Right lobe of liver (tissue), 6 donors: ENCODE results near the gene RABL3. TPM values are rescaled to one million over a fixed set of nuclear protein-coding genes. Genes with fewer than 3 reads are reported as not detected.

Source experiments
- ATAC-seq, 4 donors: fragments of 200-7000 bp; cut with Tn5 transposase; one replicate each; pipeline ENCODE4 v1.9.1; 2020; ENCODE audit warnings: mild to moderate bottlenecking in 4 of 4, moderate library complexity in 4 of 4
- DNase-seq, 3 donors: peaks; one replicate each; pipeline ENCODE4 v3.0.0-alpha.2; 2020
- H3K27ac ChIP-seq, 3 donors: fragments of 200-600 bp; one replicate each; pipeline ENCODE4 v1.8.0; 2022
- H3K27me3 ChIP-seq, 2 donors: fragments of 200-600 bp; one replicate each; pipeline ENCODE4 v1.8.0; 2022
- H3K36me3 ChIP-seq, 4 donors: fragments of 200-600 bp; sonication (generic) in 1 of 4; one replicate each; pipeline versions ENCODE4 v1.5.1 to v1.8.0; 2017 to 2022; ENCODE audit warnings: control low read depth in 1 of 4
- H3K4me1 ChIP-seq, 4 donors: fragments of 200-600 bp; sonication (generic) in 1 of 4; one replicate each; pipeline versions ENCODE4 v1.5.1 to v1.8.0; 2017 to 2022; ENCODE audit warnings: control low read depth in 1 of 4
- H3K4me3 ChIP-seq, 3 donors: fragments of 200-600 bp; one replicate each; pipeline ENCODE4 v1.8.0; 2022
- H3K9me3 ChIP-seq, 4 donors: fragments of 200-600 bp; sonication (generic) in 1 of 4; one replicate each; pipeline versions ENCODE4 v1.5.1 to v1.8.0; 2017 to 2022; ENCODE audit warnings: control low read depth in 1 of 4
- CTCF ChIP-seq, 4 donors: fragments of 200-600 bp in 3 of 4; fragments of 450-650 bp in 1 of 4; IDR thresholded peaks; one replicate each; pipeline versions ENCODE4 v1.5.1 to v1.8.0; 2016 to 2022; ENCODE audit warnings: antibody characterized with exemption in 4 of 4, mild to moderate bottlenecking in 2 of 4
- POLR2A ChIP-seq: fragments of 450-650 bp; IDR thresholded peaks from one replicate; pipeline ENCODE4 v1.6.1; 2017; ENCODE audit warnings: antibody characterized with exemption, mild to moderate bottlenecking
- WGBS: methylation state at CpG from one replicate; pipeline ENCODE4 v1.1.6; 2018; ENCODE audit warnings: low coverage, low lambda C conversion rate; ENCODE audit not compliant: insufficient coverage; ENCODE audit errors: missing lambda C conversion rate; 5-methylcytosine and 5-hydroxymethylcytosine counted together
- intact Hi-C, 2 donors: fragments of 100-400 bp; cut with DNase I; formaldehyde crosslinking; loops; one replicate each; pipeline versions ENCODE4 v1.11.2 to v1.14.1; 2022
- total RNA-seq, 6 experiments: library from RNA; depleted of rRNA in 2 of 6; stranded (reverse); fragments of >200 nt in 2 of 6; fragmentation: NEBNext Ultra II Directional in 3 of 6; extraction: Animal tissue kit (Norgen Biotek cat#: 25700) in 3 of 6; gene quantifications; one replicate each; pipeline versions ENCODE4 v1.1.0 to v1.2.4, GENCODE V29; 2016 to 2023
- donor health status: DM: no; HTN: yes; CAD: no.
- donor health status: DM: no; HTN: no; CAD: no.
- donor health status: DM: no; HTN: no; CAD: no.
- donor health status: DM: no; HTN: yes; CAD: no.
- donor health status: DM: no; HTN: yes; CAD: no.

The RABL3 gene
- total RNA-seq, 6 experiments from 2014 or later: 12.0 to 18.4 (median 13.2) TPM

- intact Hi-C loops: no loop called here
- no peak for ATAC-seq
- Histone ChIP-seq H3K27ac (no peak overlapping the region), H3K4me3 (no peak overlapping the region), H3K36me3 (peaks cover 0 to 97% (median 33%) of the 10 kb centered on the region in 4 donors), H3K9me3 (no peaks in the 10 kb centered on the region), H3K27me3 (no peaks in the 10 kb centered on the region), H3K4me1 (no peaks in the 10 kb centered on the region)
- no peak for TF ChIP-seq POLR2A
- TF ChIP-seq CTCF (IDR thresholded peaks at IDR 0.05): no peak
- WGBS: 75% methylated on average over 4 of the region's 5 CpGs
- DNase-seq: no peak
Measured at GRCh38 chr3:120652896-120653545, 89.3 kb downstream of the RABL3 start.

GRCh38 chr3:120652281-120652680 lies 90.0 kb downstream of the RABL3 start:
- Histone ChIP-seq H3K4me3 (no peak overlapping the region), H3K36me3 (peaks cover 0 to 97% (median 37%) of the 10 kb centered on the region in 4 donors), H3K4me1 (no peaks in the 10 kb centered on the region), H3K27ac (no peak overlapping the region), H3K27me3 (no peaks in the 10 kb centered on the region), H3K9me3 (no peaks in the 10 kb centered on the region)
- intact Hi-C loops: no loop called here
- no peak for DNase-seq
- 75% methylated on average over 3 of the region's 3 CpGs for WGBS
- no peak for ATAC-seq
- TF ChIP-seq POLR2A: no peak
- no peak for TF ChIP-seq CTCF (IDR thresholded peaks at IDR 0.05)

DNA sequence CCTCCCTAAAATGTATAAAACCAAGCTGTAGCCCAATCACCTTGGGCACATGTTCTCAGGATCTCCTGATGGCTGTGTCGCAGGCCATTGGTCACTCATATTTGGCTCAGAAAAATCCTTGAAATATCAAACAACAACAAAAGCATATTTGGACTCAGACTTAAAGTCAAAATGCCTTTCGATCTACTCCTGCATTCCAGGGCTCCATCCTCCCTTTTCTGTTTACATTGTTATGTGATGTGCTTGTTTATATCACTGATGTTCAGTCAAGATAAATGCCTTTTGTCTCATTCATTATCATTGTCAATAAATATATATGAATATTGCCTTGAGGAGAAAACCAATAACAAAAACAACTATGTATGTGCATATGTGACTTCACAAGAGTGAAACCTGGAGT lies 92.0 kb downstream of the RABL3 start:
- no peak overlapping the region for H3K27ac ChIP-seq
- H3K9me3 ChIP-seq: no peaks in the 10 kb centered on the region
- intact Hi-C loops: no loop called here
- DNase-seq (no peak), ATAC-seq (no peak)
- H3K4me1 ChIP-seq: no peaks in the 10 kb centered on the region
- TF ChIP-seq POLR2A: no peak
- TF ChIP-seq CTCF (IDR thresholded peaks at IDR 0.05): no peak
- H3K36me3 ChIP-seq: peaks cover 0 to 98% (median 43%) of the 10 kb centered on the region in 4 donors
- H3K27me3 ChIP-seq: no peaks in the 10 kb centered on the region
- no peak overlapping the region for H3K4me3 ChIP-seq
- WGBS: 77% methylated on average over 2 of the region's 2 CpGs

GRCh38 chr3:120649830-120650233 lies 92.5 kb downstream of the RABL3 start:
- 66% methylated on average over 3 of the region's 3 CpGs for WGBS
- ATAC-seq (peak in 2 of 4 donors; percentile 50 to 81), DNase-seq (no peak)
- intact Hi-C loops: no loop called here
- no peak overlapping the region for H3K27ac ChIP-seq
- no peak for TF ChIP-seq CTCF (IDR thresholded peaks at IDR 0.05)
- TF ChIP-seq POLR2A: peak; percentile 7
- no peaks in the 10 kb centered on the region for H3K9me3 ChIP-seq
- no peaks in the 10 kb centered on the region for H3K4me1 ChIP-seq
- H3K4me3 ChIP-seq: no peak overlapping the region
- H3K27me3 ChIP-seq: no peaks in the 10 kb centered on the region
- peaks cover 0 to 98% (median 43%) of the 10 kb centered on the region in 4 donors for H3K36me3 ChIP-seq
